GM21576 (cell line): ENCODE results near the gene WDR81.
"Not testable (repeated sequence)": the region's sequence is repeated elsewhere in the genome, so short reads cannot be mapped to it uniquely, and the experiment has no call there.

Experiments
- ATAC-seq: cut with Tn5 transposase; IDR thresholded peaks from one replicate; pipeline ENCODE4 v1.9.1; 2021; ENCODE audit warnings: mild to moderate bottlenecking, moderate library complexity; ENCODE audit not compliant: unreplicated experiment

The WDR81 gene

DNA sequence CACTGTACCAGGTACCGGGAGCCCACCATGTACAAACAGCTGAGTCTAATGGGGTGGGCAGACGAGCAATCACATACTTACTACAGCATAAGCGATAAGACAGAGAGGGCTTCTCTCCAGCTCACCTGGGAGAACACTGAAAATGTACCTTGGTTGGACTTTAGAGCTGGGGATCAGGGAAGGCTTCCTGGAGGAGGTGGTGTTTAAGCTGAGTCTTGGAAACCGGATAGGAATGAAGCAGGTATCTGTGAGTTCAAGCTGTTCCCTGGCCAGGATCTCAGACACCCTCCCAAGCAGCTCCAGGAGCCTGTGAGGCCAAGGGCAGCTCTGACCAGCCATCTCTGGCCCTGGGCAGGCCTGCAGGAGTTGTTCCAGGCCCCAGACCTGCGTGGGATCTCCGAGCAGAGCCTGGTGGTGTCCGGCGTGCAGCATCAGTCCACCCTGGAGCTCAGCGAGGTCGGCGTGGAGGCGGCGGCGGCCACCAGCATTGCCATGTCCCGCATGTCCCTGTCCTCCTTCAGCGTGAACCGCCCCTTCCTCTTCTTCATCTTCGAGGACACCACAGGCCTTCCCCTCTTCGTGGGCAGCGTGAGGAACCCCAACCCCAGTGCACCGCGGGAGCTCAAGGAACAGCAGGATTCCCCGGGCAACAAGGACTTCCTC is 29.4 kb downstream of the WDR81 start:
- ATAC-seq = no peak

- no peak for ATAC-seq
Measured at GRCh38 chr17:1754430-1755112, 30.1 kb downstream of the WDR81 start.

DNA sequence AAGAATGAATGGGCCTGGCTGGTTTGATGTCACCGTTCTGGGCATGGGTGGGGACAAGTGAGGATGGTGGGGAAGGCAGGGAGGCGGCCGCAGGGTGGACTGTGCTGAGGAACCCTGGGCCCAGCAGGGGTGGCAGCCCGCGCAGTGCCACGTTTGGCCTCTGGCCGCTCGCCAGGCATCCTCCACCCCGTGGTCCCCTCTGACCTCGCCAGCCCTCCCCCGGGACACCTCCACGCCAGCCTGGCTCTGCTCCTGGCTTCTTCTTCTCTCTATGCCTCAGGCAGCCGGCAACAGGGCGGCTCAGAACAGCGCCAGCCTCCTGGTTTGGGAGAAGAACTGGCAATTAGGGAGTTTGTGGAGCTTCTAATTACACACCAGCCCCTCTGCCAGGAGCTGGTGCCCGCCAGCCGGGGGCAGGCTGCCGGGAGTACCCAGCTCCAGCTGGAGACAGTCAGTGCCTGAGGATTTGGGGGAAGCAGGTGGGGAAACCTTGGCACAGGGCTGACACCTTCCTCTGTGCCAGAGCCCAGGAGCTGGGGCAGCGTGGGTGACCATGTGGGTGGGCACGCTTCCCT is 30.8 kb downstream of the WDR81 start:
- ATAC-seq = no peak

DNA sequence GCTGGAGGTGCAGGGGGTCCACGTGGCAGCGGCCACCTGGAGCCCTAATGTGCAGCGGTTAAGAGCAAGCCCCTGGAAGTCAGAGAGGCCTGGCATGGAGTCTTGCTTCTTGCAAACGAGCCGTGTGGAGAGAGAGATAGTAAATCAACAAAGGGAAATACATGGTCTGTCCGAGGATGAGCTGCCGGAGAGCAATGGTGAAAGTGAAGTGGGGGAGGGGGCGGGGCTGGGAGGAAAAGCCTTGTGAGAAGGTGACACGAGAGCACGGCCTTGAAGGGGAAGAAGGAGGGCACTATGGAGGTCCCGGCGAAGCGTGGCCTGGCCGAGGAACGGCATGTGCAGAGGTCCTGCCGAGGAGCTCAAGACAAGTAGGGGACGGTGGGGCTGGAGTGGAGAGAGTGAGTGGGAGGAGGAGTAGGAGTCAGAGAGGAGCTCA is 31.3 kb downstream of the WDR81 start:
- no peak for ATAC-seq

DNA sequence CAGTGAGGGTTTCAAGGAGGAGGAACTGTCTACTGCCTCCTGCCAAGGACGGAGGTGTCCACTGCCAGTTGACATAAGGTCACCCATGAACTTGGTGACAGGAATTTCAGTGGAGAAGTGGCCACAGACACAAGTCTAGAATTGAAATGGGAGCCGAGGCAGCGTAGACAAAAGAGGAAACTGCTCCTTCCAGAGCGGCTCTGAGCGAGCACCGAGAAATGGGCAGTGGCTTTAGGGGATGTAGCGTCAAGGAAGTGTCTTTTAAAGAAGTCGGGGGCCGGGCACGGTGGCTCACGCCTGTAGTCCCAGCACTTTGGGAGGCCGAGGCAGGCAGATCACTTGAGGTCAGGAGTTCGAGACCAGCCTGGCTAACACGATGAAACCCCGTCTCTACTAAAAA is 34.3 kb downstream of the WDR81 start:
- no peak for ATAC-seq

GRCh38 chr17:1759529-1759928 is 35.0 kb downstream of the WDR81 start:
- no peak for ATAC-seq

GRCh38 chr17:1762233-1762900 is 37.9 kb downstream of the WDR81 start:
- ATAC-seq = no peak

DNA sequence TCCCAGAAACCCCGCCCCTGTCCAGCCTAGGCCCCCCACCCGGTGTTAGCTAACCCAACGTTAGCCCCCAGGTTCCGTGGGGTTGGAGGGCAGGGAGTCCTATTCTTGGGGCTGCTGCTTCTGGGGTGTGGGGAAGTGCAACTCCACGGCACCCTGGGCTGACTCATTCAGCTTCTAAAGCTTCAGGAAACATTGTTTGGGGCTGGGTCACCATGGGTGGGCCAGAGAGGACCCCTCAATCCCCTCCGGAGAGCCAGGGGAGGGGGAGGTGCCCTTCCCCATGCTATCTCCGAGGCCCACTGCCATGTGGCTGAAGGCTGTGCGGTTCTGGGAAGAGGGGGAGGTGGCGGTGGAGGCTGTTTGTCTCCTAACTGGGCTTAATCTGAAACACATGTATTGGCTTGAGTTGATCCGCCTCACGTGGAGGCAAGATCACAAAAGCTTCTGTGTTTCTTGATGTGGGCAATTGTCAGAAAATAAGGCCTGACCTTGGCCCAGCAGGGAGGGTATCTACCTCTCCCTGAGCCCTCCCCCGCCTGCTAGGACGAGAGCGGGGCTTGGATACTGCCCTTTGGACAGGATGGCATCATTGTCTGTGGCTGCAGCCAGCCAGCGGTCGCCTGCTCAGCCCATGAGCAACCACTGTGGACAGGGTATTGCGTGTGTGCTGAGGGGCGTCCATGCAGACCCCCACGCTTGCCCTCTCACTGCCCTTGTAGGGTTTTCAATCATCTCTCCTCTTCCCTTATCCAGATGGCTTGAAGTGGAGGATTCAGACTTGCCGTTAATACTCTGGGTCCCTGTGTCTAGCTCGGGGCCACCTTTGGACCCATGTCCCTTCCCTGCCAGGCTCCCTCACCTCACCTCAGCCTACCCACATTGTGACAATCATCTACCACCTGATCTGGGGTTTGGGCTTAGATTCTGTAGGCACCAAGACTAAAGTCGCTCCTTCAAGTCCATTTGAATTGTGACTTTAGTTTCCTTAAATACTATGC is 38.7 kb downstream of the WDR81 start:
- no peak for ATAC-seq

GRCh38 chr17:1764284-1764683 is 39.8 kb downstream of the WDR81 start:
- ATAC-seq = no peak

- not testable (repeated sequence) for ATAC-seq
Measured at GRCh38 chr17:1764705-1765104, 40.2 kb downstream of the WDR81 start.

DNA sequence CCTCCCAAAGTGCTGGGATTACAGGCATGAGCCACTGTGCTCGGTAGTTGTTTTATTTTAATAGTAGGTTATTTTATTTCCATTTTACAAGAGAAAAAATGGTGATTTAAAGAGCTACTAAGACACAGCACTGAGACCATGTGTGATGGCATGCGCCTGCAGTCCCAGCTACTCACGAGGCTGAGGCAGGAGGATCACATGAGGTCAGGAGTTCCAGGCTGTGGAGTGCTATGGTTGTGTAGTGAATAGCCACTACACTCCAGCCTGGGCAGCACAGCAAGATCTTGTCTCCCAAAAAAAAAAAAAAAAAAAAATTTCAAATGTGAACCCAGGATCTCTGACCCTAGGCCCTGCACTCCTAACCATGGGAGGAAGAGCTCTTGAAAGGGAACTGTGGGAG is 41.1 kb downstream of the WDR81 start:
- no peak for ATAC-seq

- ATAC-seq = no peak
Measured at GRCh38 chr17:1766382-1767135, 42.1 kb downstream of the WDR81 start.

DNA sequence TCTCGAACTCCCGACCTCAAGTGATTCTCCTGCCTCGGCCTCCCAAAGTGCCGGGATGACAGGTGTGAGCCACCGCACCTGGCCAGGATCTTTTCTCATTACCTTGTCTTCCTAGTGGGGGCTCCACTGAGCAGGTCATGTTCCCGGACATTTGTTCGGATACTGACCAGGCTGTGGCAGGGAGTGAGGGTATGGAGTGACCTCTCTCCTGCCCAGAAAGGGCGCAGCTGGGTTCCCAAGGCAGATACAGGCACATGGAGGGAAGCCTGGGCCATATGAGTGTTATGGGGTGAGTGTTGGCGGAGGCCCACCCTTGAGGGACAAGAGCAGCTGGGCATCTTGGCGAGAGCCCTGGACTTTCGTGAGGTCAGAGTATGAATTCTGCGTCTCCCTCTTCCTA is 42.9 kb downstream of the WDR81 start:
- no peak for ATAC-seq

DNA sequence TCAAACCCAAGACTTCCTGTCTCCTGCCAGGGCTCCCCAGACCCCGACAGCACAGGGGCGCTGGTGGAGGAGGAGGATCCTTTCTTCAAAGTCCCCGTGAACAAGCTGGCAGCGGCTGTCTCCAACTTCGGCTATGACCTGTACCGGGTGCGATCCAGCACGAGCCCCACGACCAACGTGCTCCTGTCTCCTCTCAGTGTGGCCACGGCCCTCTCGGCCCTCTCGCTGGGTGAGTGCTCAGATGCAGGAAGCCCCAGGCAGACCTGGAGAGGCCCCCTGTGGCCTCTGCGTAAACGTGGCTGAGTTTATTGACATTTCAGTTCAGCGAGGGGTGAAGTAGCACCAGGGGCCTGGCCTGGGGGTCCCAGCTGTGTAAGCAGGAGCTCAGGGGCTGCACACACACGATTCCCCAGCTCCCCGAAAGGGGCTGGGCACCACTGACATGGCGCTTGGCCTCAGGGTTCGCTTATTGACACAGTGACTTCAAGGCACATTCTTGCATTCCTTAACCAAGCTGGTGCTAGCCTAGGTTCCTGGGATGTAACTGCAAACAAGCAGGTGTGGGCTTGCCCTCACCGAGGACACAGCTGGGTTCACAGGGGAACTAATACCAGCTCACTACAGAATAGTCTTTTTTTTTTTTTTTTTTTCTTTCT is 45.4 kb downstream of the WDR81 start:
- no peak for ATAC-seq

DNA sequence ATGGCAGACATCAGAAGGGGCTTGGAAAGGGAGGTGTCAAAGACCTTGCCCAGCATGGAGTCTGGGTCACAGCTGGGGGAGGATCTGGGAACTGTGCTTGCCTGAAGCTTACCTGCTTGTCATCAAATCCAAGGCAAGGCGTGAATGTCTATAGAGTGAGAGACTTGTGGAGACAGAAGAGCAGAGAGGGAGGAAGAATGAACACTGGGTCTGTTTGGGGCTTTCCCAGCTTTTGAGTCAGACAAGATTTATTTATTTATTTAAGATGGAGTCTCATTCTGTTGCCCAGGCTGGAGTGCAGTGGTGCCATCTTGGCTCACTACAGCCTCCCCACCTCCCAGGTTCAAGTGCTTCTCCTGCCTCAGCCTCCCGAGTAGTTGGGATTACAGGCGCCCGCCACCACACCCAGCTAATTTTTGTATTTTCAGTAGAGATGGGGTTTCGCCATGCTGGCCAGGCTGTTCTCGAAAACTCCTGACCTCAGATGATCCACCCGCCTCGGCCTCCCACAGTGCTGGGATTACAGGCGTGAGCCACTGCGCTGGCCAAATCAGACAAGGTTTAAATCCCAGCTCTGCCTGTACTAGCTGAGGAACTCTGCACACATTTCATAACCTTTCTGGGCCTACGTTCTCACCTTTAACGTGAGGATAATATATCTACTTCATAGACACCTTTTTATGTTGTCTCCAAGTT is 48.6 kb downstream of the WDR81 start:
- not testable (repeated sequence) for ATAC-seq

GRCh38 chr17:1773696-1774181 is 49.2 kb downstream of the WDR81 start:
- ATAC-seq = no peak

DNA sequence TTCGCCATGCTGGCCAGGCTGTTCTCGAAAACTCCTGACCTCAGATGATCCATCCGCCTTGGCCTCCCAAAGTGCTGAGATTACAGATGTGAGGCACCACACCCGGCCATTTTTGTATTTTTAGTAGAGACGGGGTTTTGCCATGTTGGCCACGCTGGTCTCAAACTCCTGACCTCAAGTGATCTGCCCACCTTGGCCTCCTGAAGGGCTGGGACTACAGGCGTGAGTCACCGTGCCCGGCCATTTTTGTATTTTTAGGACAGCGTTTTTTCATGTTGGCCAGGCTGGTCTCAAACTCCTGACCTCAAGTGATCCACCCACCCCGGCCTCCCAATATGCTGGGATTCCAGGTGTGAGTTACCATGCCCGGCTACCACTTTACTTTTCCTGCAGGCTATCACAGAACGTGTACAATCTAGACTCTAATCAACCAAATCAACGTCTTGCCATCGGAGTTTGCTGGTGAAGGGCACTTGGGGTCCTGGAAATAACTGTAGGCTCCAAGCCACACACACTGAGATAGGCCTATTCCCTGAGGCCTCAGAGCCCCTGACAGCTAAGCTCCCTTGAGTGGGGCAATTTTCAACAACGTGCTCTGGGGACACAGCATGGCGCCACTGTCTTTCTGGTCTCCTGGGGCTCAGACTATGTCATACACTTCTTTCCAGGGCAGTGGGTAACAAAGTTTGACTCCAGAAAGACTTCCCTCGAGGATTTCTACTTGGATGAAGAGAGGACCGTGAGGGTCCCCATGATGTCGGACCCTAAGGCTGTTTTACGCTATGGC is 50.1 kb downstream of the WDR81 start:
- no peak for ATAC-seq

- ATAC-seq = no peak
Measured at GRCh38 chr17:1776328-1776727, 51.8 kb downstream of the WDR81 start.
